ENCODE data around the gene SIRPG.
"Not testable (repeated sequence)": the region's sequence is repeated elsewhere in the genome, so short reads cannot be mapped to it uniquely, and the experiment has no call there.

Gene SIRPG

GRCh38 chr20:1633535-1633934 lies 24.0 kb downstream of the SIRPG start:
- no peak for DNase-seq

- DNase-seq, result no peak
These were observed 25.4 kb downstream of the SIRPG start for GRCh38 chr20:1632178-1632577.

- no peak for DNase-seq
These were observed 26.0 kb downstream of the SIRPG start for GRCh38 chr20:1631309-1632151.

GRCh38 chr20:1630186-1630585 lies 27.4 kb downstream of the SIRPG start:
- DNase-seq, result no peak

- no peak for DNase-seq
These were observed 28.3 kb downstream of the SIRPG start for GRCh38 chr20:1629321-1629720.

- no peak for DNase-seq
These were observed 29.0 kb downstream of the SIRPG start for GRCh38 chr20:1628621-1629020.

GRCh38 chr20:1627200-1627550 lies 30.4 kb downstream of the SIRPG start:
- DNase-seq, result no peak

GRCh38 chr20:1626528-1627199 lies 30.9 kb downstream of the SIRPG start:
- DNase-seq, result no peak

- DNase-seq, result no peak
These were observed 32.4 kb downstream of the SIRPG start for GRCh38 chr20:1625083-1625690.

GRCh38 chr20:1623501-1624205 lies 33.9 kb downstream of the SIRPG start:
- no peak for DNase-seq

- DNase-seq, result no peak
These were observed 35.1 kb downstream of the SIRPG start for GRCh38 chr20:1622450-1622849.

GRCh38 chr20:1621316-1621715 lies 36.3 kb downstream of the SIRPG start:
- no peak for DNase-seq

GRCh38 chr20:1619861-1620444 lies 37.6 kb downstream of the SIRPG start, which contains the start of gene SIRPB1:
TSS of gene SIRPB1 (minus strand) at chr20:1620009. CDS start at chr20:1619944, 65 bp downstream.
- no peak for DNase-seq

GRCh38 chr20:1618954-1619540 lies 38.5 kb downstream of the SIRPG start:
- no peak for DNase-seq

GRCh38 chr20:1618479-1618878 lies 39.1 kb downstream of the SIRPG start:
- DNase-seq, result no peak

- DNase-seq, result no peak
These were observed 40.6 kb downstream of the SIRPG start for GRCh38 chr20:1616858-1617434.

- DNase-seq, result not testable (repeated sequence)
These were observed 47.2 kb downstream of the SIRPG start for GRCh38 chr20:1610404-1610803.

- DNase-seq, result not testable (repeated sequence)
These were observed 48.8 kb downstream of the SIRPG start for GRCh38 chr20:1608678-1609347.

- DNase-seq, result no peak
These were observed 56.8 kb downstream of the SIRPG start for GRCh38 chr20:1600736-1601135.

GRCh38 chr20:1595333-1595732 lies 62.2 kb downstream of the SIRPG start:
- DNase-seq, result no peak
